ENCODE measurements around the gene TULP3.

- TF ChIP-seq CTCF (IDR thresholded peaks at IDR 0.05), result no peak
- no peak for TF ChIP-seq POLR2AphosphoS5 (IDR thresholded peaks at IDR 0.05)
Observed at GRCh38 chr12:2842948-2843347, 47.7 kb upstream of the TULP3 start.
